ENCODE measurements around the gene DNAH9. TPM values are rescaled to one million over a fixed set of nuclear protein-coding genes. Genes with fewer than 3 reads are reported as not detected.

Gene DNAH9
- total and polyA plus RNA-seq, 4 donors: under 0.01 to 0.09 TPM; not detected in 2

DNA sequence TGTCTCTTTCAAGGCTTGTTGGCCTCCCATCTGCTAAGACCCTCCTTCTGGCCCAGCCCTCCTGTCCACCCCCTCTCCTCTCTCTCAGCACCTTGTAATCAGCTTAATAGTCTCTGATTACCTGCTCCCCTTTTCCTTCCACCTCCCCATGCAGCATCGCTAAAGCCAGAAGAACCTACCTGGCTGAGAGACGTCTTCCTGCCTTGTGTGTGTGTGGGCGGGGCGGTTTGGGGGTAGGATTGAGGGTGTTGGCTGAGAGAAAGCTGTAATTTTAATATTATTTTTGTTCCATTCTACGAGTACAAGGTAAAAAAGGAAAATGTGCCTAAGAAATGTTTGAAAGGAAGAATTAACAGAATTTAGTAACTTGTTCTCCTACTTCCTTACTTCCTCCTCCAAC lies 3.4 kb downstream of the DNAH9 start:
- Histone ChIP-seq H3K4me1 (ENCODE audit: control insufficient read depth in 4 of 4, insufficient read depth in 4 of 4, low read length in 3 of 4) (peaks cover 3 to 9% (median 4%) of the 10 kb centered on the region in 4 donors), H3K9me3 (ENCODE audit: control insufficient read depth in 4 of 4, low read length in 3 of 4) (no peaks in the 10 kb centered on the region), H3K27me3 (ENCODE audit: control insufficient read depth in 4 of 4, insufficient read depth in 4 of 4, low read length in 3 of 4) (peaks cover 0 to 9% (median 1%) of the 10 kb centered on the region in 4 donors), H3K4me3 (ENCODE audit: low read depth in 1 of 3, low read length in 3 of 3) (no peak overlapping the region), H3K9ac (ENCODE audit: low read depth in 1 of 2, low read length in 2 of 2) (no peak overlapping the region), H3K27ac (ENCODE audit: low read depth in 1 of 2, low read length in 2 of 2) (no peak overlapping the region), H3K36me3 (ENCODE audit: control insufficient read depth in 4 of 4, insufficient read depth in 3 of 4, low read depth in 1 of 4, low read length in 3 of 4) (no peaks in the 10 kb centered on the region)
- TF ChIP-seq JUND (IDR thresholded peaks at IDR 0.05) (no peak), GABPA (IDR thresholded peaks at IDR 0.05 in 1 of 2, conservative IDR thresholded peaks at IDR 0.05 in 1 of 2) (no peak), TAF1 (conservative IDR thresholded peaks at IDR 0.05) (no peak), FOXA2 (IDR thresholded peaks at IDR 0.05) (no peak), YY1 (IDR thresholded peaks at IDR 0.05) (no peak), RXRA (IDR thresholded peaks at IDR 0.05) (no peak), HNF4A (conservative IDR thresholded peaks at IDR 0.05) (no peak), FOXA1 (IDR thresholded peaks at IDR 0.05) (no peak), NR2F2 (IDR thresholded peaks at IDR 0.05) (no peak), SP1 (IDR thresholded peaks at IDR 0.05) (no peak), RAD21 (IDR thresholded peaks at IDR 0.05) (no peak), HNF4G (IDR thresholded peaks at IDR 0.05) (no peak)
- TF ChIP-seq, protein P1, sequence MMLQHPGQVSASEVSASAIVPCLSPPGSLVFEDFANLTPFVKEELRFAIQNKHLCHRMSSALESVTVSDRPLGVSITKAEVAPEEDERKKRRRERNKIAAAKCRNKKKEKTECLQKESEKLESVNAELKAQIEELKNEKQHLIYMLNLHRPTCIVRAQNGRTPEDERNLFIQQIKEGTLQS (IDR thresholded peaks at IDR 0.05): no peak
- TF ChIP-seq, protein P2, sequence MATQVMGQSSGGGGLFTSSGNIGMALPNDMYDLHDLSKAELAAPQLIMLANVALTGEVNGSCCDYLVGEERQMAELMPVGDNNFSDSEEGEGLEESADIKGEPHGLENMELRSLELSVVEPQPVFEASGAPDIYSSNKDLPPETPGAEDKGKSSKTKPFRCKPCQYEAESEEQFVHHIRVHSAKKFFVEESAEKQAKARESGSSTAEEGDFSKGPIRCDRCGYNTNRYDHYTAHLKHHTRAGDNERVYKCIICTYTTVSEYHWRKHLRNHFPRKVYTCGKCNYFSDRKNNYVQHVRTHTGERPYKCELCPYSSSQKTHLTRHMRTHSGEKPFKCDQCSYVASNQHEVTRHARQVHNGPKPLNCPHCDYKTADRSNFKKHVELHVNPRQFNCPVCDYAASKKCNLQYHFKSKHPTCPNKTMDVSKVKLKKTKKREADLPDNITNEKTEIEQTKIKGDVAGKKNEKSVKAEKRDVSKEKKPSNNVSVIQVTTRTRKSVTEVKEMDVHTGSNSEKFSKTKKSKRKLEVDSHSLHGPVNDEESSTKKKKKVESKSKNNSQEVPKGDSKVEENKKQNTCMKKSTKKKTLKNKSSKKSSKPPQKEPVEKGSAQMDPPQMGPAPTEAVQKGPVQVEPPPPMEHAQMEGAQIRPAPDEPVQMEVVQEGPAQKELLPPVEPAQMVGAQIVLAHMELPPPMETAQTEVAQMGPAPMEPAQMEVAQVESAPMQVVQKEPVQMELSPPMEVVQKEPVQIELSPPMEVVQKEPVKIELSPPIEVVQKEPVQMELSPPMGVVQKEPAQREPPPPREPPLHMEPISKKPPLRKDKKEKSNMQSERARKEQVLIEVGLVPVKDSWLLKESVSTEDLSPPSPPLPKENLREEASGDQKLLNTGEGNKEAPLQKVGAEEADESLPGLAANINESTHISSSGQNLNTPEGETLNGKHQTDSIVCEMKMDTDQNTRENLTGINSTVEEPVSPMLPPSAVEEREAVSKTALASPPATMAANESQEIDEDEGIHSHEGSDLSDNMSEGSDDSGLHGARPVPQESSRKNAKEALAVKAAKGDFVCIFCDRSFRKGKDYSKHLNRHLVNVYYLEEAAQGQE (IDR thresholded peaks at IDR 0.05): no peak
- TF ChIP-seq, protein P3, sequence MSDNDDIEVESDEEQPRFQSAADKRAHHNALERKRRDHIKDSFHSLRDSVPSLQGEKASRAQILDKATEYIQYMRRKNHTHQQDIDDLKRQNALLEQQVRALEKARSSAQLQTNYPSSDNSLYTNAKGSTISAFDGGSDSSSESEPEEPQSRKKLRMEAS (IDR thresholded peaks at IDR 0.05): no peak
- TF ChIP-seq, protein P4, sequence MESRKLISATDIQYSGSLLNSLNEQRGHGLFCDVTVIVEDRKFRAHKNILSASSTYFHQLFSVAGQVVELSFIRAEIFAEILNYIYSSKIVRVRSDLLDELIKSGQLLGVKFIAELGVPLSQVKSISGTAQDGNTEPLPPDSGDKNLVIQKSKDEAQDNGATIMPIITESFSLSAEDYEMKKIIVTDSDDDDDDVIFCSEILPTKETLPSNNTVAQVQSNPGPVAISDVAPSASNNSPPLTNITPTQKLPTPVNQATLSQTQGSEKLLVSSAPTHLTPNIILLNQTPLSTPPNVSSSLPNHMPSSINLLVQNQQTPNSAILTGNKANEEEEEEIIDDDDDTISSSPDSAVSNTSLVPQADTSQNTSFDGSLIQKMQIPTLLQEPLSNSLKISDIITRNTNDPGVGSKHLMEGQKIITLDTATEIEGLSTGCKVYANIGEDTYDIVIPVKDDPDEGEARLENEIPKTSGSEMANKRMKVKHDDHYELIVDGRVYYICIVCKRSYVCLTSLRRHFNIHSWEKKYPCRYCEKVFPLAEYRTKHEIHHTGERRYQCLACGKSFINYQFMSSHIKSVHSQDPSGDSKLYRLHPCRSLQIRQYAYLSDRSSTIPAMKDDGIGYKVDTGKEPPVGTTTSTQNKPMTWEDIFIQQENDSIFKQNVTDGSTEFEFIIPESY (IDR thresholded peaks at IDR 0.05): no peak
- TF ChIP-seq, protein P5, sequence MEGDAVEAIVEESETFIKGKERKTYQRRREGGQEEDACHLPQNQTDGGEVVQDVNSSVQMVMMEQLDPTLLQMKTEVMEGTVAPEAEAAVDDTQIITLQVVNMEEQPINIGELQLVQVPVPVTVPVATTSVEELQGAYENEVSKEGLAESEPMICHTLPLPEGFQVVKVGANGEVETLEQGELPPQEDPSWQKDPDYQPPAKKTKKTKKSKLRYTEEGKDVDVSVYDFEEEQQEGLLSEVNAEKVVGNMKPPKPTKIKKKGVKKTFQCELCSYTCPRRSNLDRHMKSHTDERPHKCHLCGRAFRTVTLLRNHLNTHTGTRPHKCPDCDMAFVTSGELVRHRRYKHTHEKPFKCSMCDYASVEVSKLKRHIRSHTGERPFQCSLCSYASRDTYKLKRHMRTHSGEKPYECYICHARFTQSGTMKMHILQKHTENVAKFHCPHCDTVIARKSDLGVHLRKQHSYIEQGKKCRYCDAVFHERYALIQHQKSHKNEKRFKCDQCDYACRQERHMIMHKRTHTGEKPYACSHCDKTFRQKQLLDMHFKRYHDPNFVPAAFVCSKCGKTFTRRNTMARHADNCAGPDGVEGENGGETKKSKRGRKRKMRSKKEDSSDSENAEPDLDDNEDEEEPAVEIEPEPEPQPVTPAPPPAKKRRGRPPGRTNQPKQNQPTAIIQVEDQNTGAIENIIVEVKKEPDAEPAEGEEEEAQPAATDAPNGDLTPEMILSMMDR (IDR thresholded peaks at IDR 0.05; ENCODE audit: low read depth, low read length, missing input control): no peak
- WGBS: 66% methylated on average over 5 of the region's 5 CpGs
- DNase-seq (ENCODE audit: low spot score): no peak

All from liver (tissue), 9 donors.